Measurements from ENCODE around the gene DPYSL5. TPM values are rescaled to one million over a fixed set of nuclear protein-coding genes. Genes with fewer than 3 reads are reported as not detected.

The DPYSL5 gene
- total RNA-seq, 1 donor from 2014 or later, result 2.9 TPM

GRCh38 chr2:26916128-26916692, 68.3 kb downstream of the DPYSL5 start:
- no peak overlapping the region for H3K9ac ChIP-seq (ENCODE audit: low read length)
- TF ChIP-seq EZH2 (IDR thresholded peaks at IDR 0.05; ENCODE audit: insufficient read depth, low read length) (no peak), CTCF (IDR thresholded peaks at IDR 0.05; ENCODE audit: insufficient read depth, low read depth, low read length) (no peak)
- Mint-ChIP-seq H3K4me1 (ENCODE audit: low read depth, unreplicated experiment) (peaks cover 26% of the 10 kb centered on the region), H3K4me3 (ENCODE audit: unreplicated experiment) (no peak overlapping the region), H3K27ac (ENCODE audit: unreplicated experiment) (no peak overlapping the region), H3K9me3 (ENCODE audit: unreplicated experiment) (no peaks in the 10 kb centered on the region), H3K36me3 (ENCODE audit: low read depth, unreplicated experiment) (no peaks in the 10 kb centered on the region), H3K27me3 (ENCODE audit: low read depth, unreplicated experiment) (peaks cover 3% of the 10 kb centered on the region)
- peaks cover 46% of the 10 kb centered on the region for H3K27me3 ChIP-seq (ENCODE audit: insufficient read depth, low read length)
- no peak overlapping the region for H3K4me3 ChIP-seq (ENCODE audit: insufficient read depth, low read depth, low read length)
- no peak overlapping the region for H3K4me2 ChIP-seq (ENCODE audit: low read length)
- H3K79me2 ChIP-seq (ENCODE audit: insufficient read depth, low read length), result no peaks in the 10 kb centered on the region
- no peaks in the 10 kb centered on the region for H3K9me3 ChIP-seq (ENCODE audit: insufficient read depth, low read depth, low read length)
- H3K27ac ChIP-seq (ENCODE audit: low read depth, low read length), result no peak overlapping the region
- no peaks in the 10 kb centered on the region for H4K20me1 ChIP-seq (ENCODE audit: insufficient read depth, low read length)
- FAIRE-seq (no peak), DNase-seq (ENCODE audit: low read depth) (no peak)
- peaks cover 8% of the 10 kb centered on the region for H3K4me1 ChIP-seq (ENCODE audit: insufficient read depth, low read length)
- no peak overlapping the region for H2AFZ ChIP-seq (ENCODE audit: low read depth, low read length)
- no peaks in the 10 kb centered on the region for H3K36me3 ChIP-seq (ENCODE audit: insufficient read depth, low read length)

- no peak overlapping the region for H3K4me3 Mint-ChIP-seq (ENCODE audit: unreplicated experiment)
- H3K27me3 Mint-ChIP-seq (ENCODE audit: low read depth, unreplicated experiment), result peaks cover 3% of the 10 kb centered on the region
- peaks cover 21% of the 10 kb centered on the region for H3K4me1 Mint-ChIP-seq (ENCODE audit: low read depth, unreplicated experiment)
- FAIRE-seq, result no peak
- no peak for DNase-seq (ENCODE audit: low read depth)
- H2AFZ ChIP-seq (ENCODE audit: low read depth, low read length), result no peak overlapping the region
- H3K9ac ChIP-seq (ENCODE audit: low read length), result no peak overlapping the region
- no peaks in the 10 kb centered on the region for H3K79me2 ChIP-seq (ENCODE audit: insufficient read depth, low read length)
- H3K4me1 ChIP-seq (ENCODE audit: insufficient read depth, low read length), result peaks cover 6% of the 10 kb centered on the region
- no peak for TF ChIP-seq CTCF (IDR thresholded peaks at IDR 0.05; ENCODE audit: insufficient read depth, low read depth, low read length)
- TF ChIP-seq EZH2 (IDR thresholded peaks at IDR 0.05; ENCODE audit: insufficient read depth, low read length), result no peak
- peaks cover 37% of the 10 kb centered on the region for H3K27me3 ChIP-seq (ENCODE audit: insufficient read depth, low read length)
- no peak overlapping the region for H3K4me2 ChIP-seq (ENCODE audit: low read length)
- no peaks in the 10 kb centered on the region for H3K36me3 ChIP-seq (ENCODE audit: insufficient read depth, low read length)
- H3K27ac ChIP-seq (ENCODE audit: low read depth, low read length), result no peak overlapping the region
- H3K4me3 ChIP-seq (ENCODE audit: insufficient read depth, low read depth, low read length), result no peak overlapping the region
- H3K9me3 ChIP-seq (ENCODE audit: insufficient read depth, low read depth, low read length), result no peaks in the 10 kb centered on the region
- H3K27ac Mint-ChIP-seq (ENCODE audit: unreplicated experiment), result no peak overlapping the region
- H3K9me3 Mint-ChIP-seq (ENCODE audit: unreplicated experiment), result no peaks in the 10 kb centered on the region
- H4K20me1 ChIP-seq (ENCODE audit: insufficient read depth, low read length), result no peaks in the 10 kb centered on the region
- H3K36me3 Mint-ChIP-seq (ENCODE audit: low read depth, unreplicated experiment), result no peaks in the 10 kb centered on the region
Observed at GRCh38 chr2:26917135-26917836, 69.4 kb downstream of the DPYSL5 start.

- H3K4me3 ChIP-seq (ENCODE audit: insufficient read depth, low read depth, low read length), result no peak overlapping the region
- Mint-ChIP-seq H3K4me1 (ENCODE audit: low read depth, unreplicated experiment) (peaks cover 14% of the 10 kb centered on the region), H3K9me3 (ENCODE audit: unreplicated experiment) (no peaks in the 10 kb centered on the region), H3K27me3 (ENCODE audit: low read depth, unreplicated experiment) (peaks cover 11% of the 10 kb centered on the region), H3K4me3 (ENCODE audit: unreplicated experiment) (no peak overlapping the region), H3K36me3 (ENCODE audit: low read depth, unreplicated experiment) (no peaks in the 10 kb centered on the region), H3K27ac (ENCODE audit: unreplicated experiment) (no peak overlapping the region)
- no peak for FAIRE-seq
- no peaks in the 10 kb centered on the region for H3K79me2 ChIP-seq (ENCODE audit: insufficient read depth, low read length)
- no peaks in the 10 kb centered on the region for H4K20me1 ChIP-seq (ENCODE audit: insufficient read depth, low read length)
- peaks cover 7% of the 10 kb centered on the region for H3K27me3 ChIP-seq (ENCODE audit: insufficient read depth, low read length)
- H3K9ac ChIP-seq (ENCODE audit: low read length), result no peak overlapping the region
- TF ChIP-seq EZH2 (IDR thresholded peaks at IDR 0.05; ENCODE audit: insufficient read depth, low read length), result no peak
- no peak for TF ChIP-seq CTCF (IDR thresholded peaks at IDR 0.05; ENCODE audit: insufficient read depth, low read depth, low read length)
- no peak overlapping the region for H3K27ac ChIP-seq (ENCODE audit: low read depth, low read length)
- H3K4me2 ChIP-seq (ENCODE audit: low read length), result no peak overlapping the region
- H3K36me3 ChIP-seq (ENCODE audit: insufficient read depth, low read length), result no peaks in the 10 kb centered on the region
- no peak for DNase-seq (ENCODE audit: low read depth)
- H2AFZ ChIP-seq (ENCODE audit: low read depth, low read length), result no peak overlapping the region
- peaks cover 6% of the 10 kb centered on the region for H3K4me1 ChIP-seq (ENCODE audit: insufficient read depth, low read length)
- no peaks in the 10 kb centered on the region for H3K9me3 ChIP-seq (ENCODE audit: insufficient read depth, low read depth, low read length)
Observed at GRCh38 chr2:26921323-26921722, 73.4 kb downstream of the DPYSL5 start.

Measured in astrocyte (in vitro differentiated cells and primary cell).